B cell (primary cell): ENCODE measurements around the gene HACD2. TPM values are rescaled to one million over a fixed set of nuclear protein-coding genes. Genes with fewer than 3 reads are reported as not detected.

ENCODE experiments used
- ATAC-seq: fragments of 200-7000 bp; cut with Tn5 transposase; one replicate; pipeline ENCODE4 v1.10.0; 2021; ENCODE audit warnings: low read depth, mild to moderate bottlenecking, moderate number of reproducible peaks, moderate library complexity
- CTCF ChIA-PET: fragments of 350-600 bp; sonication (Branson Sonifier 250); formaldehyde crosslinking; loops from one replicate; lab custom pipeline; 2021; ENCODE audit warnings: antibody characterized with exemption, inconsistent platforms; lab: Charles Lee
- POLR2A ChIA-PET: fragments of 350-600 bp; sonication (Branson Sonifier 250); formaldehyde crosslinking; loops from one replicate; lab custom pipeline; 2021; ENCODE audit warnings: antibody characterized with exemption; lab: Charles Lee
- DNase-seq: peaks from one replicate; pipeline ENCODE4 v3.0.0; 2013
- H2AFZ ChIP-seq: 2 replicates; pipeline ENCODE4 v1.6.1; 2012; ENCODE audit warnings: mild to moderate bottlenecking, low read depth, low read length; ENCODE audit not compliant: insufficient read depth, poor library complexity, severe bottlenecking
- H3K27ac ChIP-seq, 2 donors: 1 replicate in 1 of 2; 2 replicates in 1 of 2; pipeline ENCODE4 v1.5.1; 2012 to 2013; ENCODE audit warnings: low read length in 2 of 2, mild to moderate bottlenecking in 2 of 2, moderate library complexity in 1 of 2
- H3K27me3 ChIP-seq, 4 experiments: fragments of 200-600 bp in 1 of 4; sonication (generic) in 1 of 4; replicated peaks in 1 of 4; 1 replicate in 2 of 4; 2 replicates in 2 of 4; pipeline versions ENCODE4 v1.6.1 to v1.7.0; 2013 to 2016; ENCODE audit warnings: low read length in 3 of 4, mild to moderate bottlenecking in 2 of 4, mixed read lengths in 1 of 4, moderate library complexity in 1 of 4; ENCODE audit not compliant: insufficient read depth in 4 of 4, control insufficient read depth in 3 of 4; ENCODE audit errors: control extremely low read depth in 1 of 4
- H3K36me3 ChIP-seq, 2 experiments: replicated peaks in 1 of 2; 1 replicate in 1 of 2; 2 replicates in 1 of 2; pipeline versions ENCODE4 v1.6.1 to v1.7.1; 2013; ENCODE audit warnings: low read length in 1 of 2; ENCODE audit not compliant: insufficient read depth in 2 of 2, control insufficient read depth in 1 of 2; ENCODE audit errors: control extremely low read depth in 1 of 2, extremely low read depth in 1 of 2
- H3K4me1 ChIP-seq, 2 donors: fragments of 200-600 bp in 1 of 2; sonication (generic) in 1 of 2; 1 replicate in 1 of 2; 2 replicates in 1 of 2; pipeline versions ENCODE4 v1.5.1 to v1.6.1; 2013 to 2017; ENCODE audit warnings: low read length in 2 of 2; ENCODE audit not compliant: control insufficient read depth in 2 of 2, insufficient read depth in 2 of 2
- H3K4me2 ChIP-seq: replicated peaks from 2 replicates; pipeline ENCODE3; 2012; ENCODE audit warnings: mild to moderate bottlenecking, low read depth, low read length; ENCODE audit not compliant: poor library complexity, severe bottlenecking
- H3K4me3 ChIP-seq, 5 experiments: fragments of 200-600 bp in 1 of 5; sonication (generic) in 1 of 5; 1 replicate in 3 of 5; 2 replicates in 2 of 5; pipeline versions ENCODE4 v1.5.1 to v1.7.0; 2011 to 2016; ENCODE audit warnings: low read length in 4 of 5, mild to moderate bottlenecking in 4 of 5, low read depth in 2 of 5, control low read depth in 1 of 5, moderate library complexity in 1 of 5; ENCODE audit not compliant: insufficient read depth in 1 of 5; ENCODE audit errors: control extremely low read depth in 1 of 5, extremely low read depth in 1 of 5
- H3K79me2 ChIP-seq: fragments of 200-600 bp; sonication (generic); one replicate; pipeline ENCODE4 v1.6.0; 2016; ENCODE audit warnings: low read length; ENCODE audit not compliant: control insufficient read depth, insufficient read depth
- H3K9ac ChIP-seq: fragments of 200-600 bp; sonication (generic); 2 replicates; pipeline ENCODE4 v1.6.1; 2017; ENCODE audit warnings: mild to moderate bottlenecking, low read length, moderate library complexity
- H3K9me3 ChIP-seq, 3 donors: one replicate each; pipeline versions ENCODE4 v1.6.1 to v1.7.1; 2013; ENCODE audit warnings: low read length in 2 of 3; ENCODE audit not compliant: control insufficient read depth in 2 of 3, insufficient read depth in 1 of 3; ENCODE audit errors: control extremely low read depth in 1 of 3
- H4K20me1 ChIP-seq: 2 replicates; pipeline ENCODE4 v1.6.0; 2012; ENCODE audit warnings: mild to moderate bottlenecking, low read length; ENCODE audit not compliant: insufficient read depth, control insufficient read depth, poor library complexity, severe bottlenecking
- H3K27ac Mint-ChIP-seq: one replicate; pipeline ENCODE4 v1.8.0; 2021; ENCODE audit warnings: mixed read lengths
- H3K27me3 Mint-ChIP-seq: one replicate; pipeline ENCODE4 v1.8.0; 2021; ENCODE audit warnings: mixed read lengths
- H3K4me1 Mint-ChIP-seq: one replicate; pipeline ENCODE4 v1.8.0; 2021; ENCODE audit warnings: mixed read lengths
- H3K4me3 Mint-ChIP-seq: one replicate; pipeline ENCODE4 v1.8.0; 2021; ENCODE audit warnings: mixed read lengths
- H3K9me3 Mint-ChIP-seq: one replicate; pipeline ENCODE4 v1.8.0; 2022; ENCODE audit warnings: mixed read lengths; ENCODE audit not compliant: insufficient read depth
- EZH2 ChIP-seq: IDR thresholded peaks from 2 replicates; pipeline ENCODE4 v1.6.1; 2012; ENCODE audit warnings: borderline replicate concordance, low read depth, mild to moderate bottlenecking, moderate library complexity, low read length; ENCODE audit not compliant: insufficient read depth, poor library complexity, severe bottlenecking
- WGBS: methylation state at CpG from one replicate; pipeline ENCODE4 v1.1.5; 2013; ENCODE audit warnings: missing lambda C conversion rate; ENCODE audit not compliant: insufficient coverage; 5-methylcytosine and 5-hydroxymethylcytosine counted together
- intact Hi-C: fragments of 100-400 bp; cut with micrococcal nuclease; formaldehyde crosslinking; loops from one replicate; pipeline ENCODE4 v1.10.0; 2022
- polyA plus RNA-seq: library from polyadenylated mRNA; depleted of rRNA; stranded (reverse); fragments of >200 nt; gene quantifications from 2 replicates; pipeline ENCODE4 v1.2.3, GENCODE V29; 2012
- total RNA-seq, 2 donors: library from RNA; stranded (reverse); fragments of 120-200 nt in 1 of 2; gene quantifications; 1 replicate in 1 of 2; 2 replicates in 1 of 2; pipeline versions ENCODE4 v1.2.3 to v1.2.4, GENCODE V29; 2013 to 2022
- TF ChIP-seq, protein P1 (sequence below): fragments of 200-600 bp; IDR thresholded peaks from one replicate; pipeline ENCODE4 v1.8.0; 2022; ENCODE audit warnings: antibody characterized with exemption, mild to moderate bottlenecking

The HACD2 gene
- total and polyA plus RNA-seq, 2 donors (not counting 1 experiment from before 2014, with no cell fraction given), result 14.5 to 30.7 TPM

DNA sequence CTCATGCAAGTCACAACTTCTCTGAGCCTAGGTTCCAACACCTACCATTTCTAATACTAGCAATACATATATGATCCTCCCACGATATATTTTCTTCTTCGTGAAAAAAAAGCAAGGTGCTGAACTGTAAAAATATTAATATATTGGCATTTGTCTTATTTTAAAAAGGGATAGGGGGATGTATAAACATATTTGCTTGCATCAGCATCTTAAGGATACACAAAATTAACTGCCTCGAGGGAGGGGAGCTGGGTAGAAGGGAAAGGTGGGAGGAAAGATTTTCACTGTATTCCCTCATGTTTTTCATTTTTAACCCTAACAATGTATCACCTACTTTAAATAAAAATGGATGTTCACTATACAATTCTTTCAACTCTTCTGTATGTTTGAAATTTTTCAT, 1.3 kb downstream of the HACD2 start:
- TF ChIP-seq EZH2, result no peak
- TF ChIP-seq, protein P1, sequence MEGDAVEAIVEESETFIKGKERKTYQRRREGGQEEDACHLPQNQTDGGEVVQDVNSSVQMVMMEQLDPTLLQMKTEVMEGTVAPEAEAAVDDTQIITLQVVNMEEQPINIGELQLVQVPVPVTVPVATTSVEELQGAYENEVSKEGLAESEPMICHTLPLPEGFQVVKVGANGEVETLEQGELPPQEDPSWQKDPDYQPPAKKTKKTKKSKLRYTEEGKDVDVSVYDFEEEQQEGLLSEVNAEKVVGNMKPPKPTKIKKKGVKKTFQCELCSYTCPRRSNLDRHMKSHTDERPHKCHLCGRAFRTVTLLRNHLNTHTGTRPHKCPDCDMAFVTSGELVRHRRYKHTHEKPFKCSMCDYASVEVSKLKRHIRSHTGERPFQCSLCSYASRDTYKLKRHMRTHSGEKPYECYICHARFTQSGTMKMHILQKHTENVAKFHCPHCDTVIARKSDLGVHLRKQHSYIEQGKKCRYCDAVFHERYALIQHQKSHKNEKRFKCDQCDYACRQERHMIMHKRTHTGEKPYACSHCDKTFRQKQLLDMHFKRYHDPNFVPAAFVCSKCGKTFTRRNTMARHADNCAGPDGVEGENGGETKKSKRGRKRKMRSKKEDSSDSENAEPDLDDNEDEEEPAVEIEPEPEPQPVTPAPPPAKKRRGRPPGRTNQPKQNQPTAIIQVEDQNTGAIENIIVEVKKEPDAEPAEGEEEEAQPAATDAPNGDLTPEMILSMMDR, result no peak
- Histone ChIP-seq H3K9me3 (peaks cover 0 to 3% (median 0%) of the 10 kb centered on the region in 3 donors), H3K79me2 (peaks cover 35% of the 10 kb centered on the region), H3K4me3 (no peak overlapping the region), H3K27me3 (no peaks in the 10 kb centered on the region), H3K4me2 (peak overlapping the region; percentile 93), H3K36me3 (peaks cover 6 to 22% of the 10 kb centered on the region in 2 experiments), H3K27ac (no peak overlapping the region), H3K4me1 (peaks cover 23 to 25% of the 10 kb centered on the region in 2 donors), H3K9ac (peak overlapping the region; percentile 79), H4K20me1 (no peaks in the 10 kb centered on the region), H2AFZ (peak overlapping the region; percentile 98)
- CTCF ChIA-PET, result interaction anchor here (0.8 to 1.2 kb wide), 3 partner anchors 19 to 69 kb away, joined by 3 to 4 read pairs (median 3); no protein-coding TSS in a partner anchor
- DNase-seq (no peak), ATAC-seq (no peak)
- intact Hi-C loops, result loop anchor here (10.0 kb wide), 1 partner anchor 789 kb away; the partner anchor contains the start of genes HSPBAP1 and SLC49A4
- POLR2A ChIA-PET, result no interaction called here
- WGBS, result no CpG with 5 or more reads among the region's 3 CpGs
- Mint-ChIP-seq H3K4me3 (no peak overlapping the region), H3K27ac (no peak overlapping the region), H3K9me3 (no peaks in the 10 kb centered on the region), H3K4me1 (peaks cover 28% of the 10 kb centered on the region), H3K27me3 (no peaks in the 10 kb centered on the region)

DNA sequence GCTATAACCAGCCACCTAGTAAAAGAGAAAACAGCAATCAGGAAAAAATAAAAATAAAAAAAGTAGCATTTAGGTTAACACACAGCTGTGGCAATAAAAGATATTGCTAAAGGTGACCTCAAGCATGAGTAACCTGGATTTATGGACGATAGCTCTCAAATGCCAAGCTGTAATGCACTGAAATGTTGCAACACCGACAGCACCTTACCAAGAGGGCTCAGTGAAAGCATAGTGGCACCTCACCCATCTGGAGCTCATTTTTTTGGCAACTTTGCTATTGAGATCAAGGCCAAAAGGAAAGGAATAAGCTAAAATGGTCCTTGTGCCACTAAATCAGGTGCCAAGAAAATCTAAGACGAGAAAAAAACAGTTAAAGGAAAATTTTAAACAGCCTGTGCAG, 2.5 kb downstream of the HACD2 start:
- no peak overlapping the region for H3K27ac Mint-ChIP-seq

More for the DNA sequence above, 2.5 kb downstream of the HACD2 start:
- intact Hi-C loops, result loop anchor here (10.0 kb wide), 1 partner anchor 788 kb away; the partner anchor contains the start of genes HSPBAP1 and SLC49A4
- ChIA-PET CTCF (interaction anchor here (0.8 to 3.4 kb wide), 4 partner anchors 8 to 25 kb away, joined by 3 to 10 read pairs (median 4); no protein-coding TSS in a partner anchor), POLR2A (no interaction called here)
- H2AFZ ChIP-seq, result no peak overlapping the region
- H3K79me2 ChIP-seq, result peaks cover 35% of the 10 kb centered on the region
- peak overlapping the region; percentile 93 for H3K4me2 ChIP-seq
- H3K9ac ChIP-seq, result no peak overlapping the region
- TF ChIP-seq, protein P1, result no peak
- no peak for TF ChIP-seq EZH2
- H3K27me3 ChIP-seq, result no peaks in the 10 kb centered on the region
- H4K20me1 ChIP-seq, result no peaks in the 10 kb centered on the region
- WGBS, result 92% methylated on average over 2 of the region's 3 CpGs
- peaks cover 7 to 22% of the 10 kb centered on the region in 2 experiments for H3K36me3 ChIP-seq
- peaks cover 0 to under 1% (median 0%) of the 10 kb centered on the region in 3 donors for H3K9me3 ChIP-seq
- no peak overlapping the region for H3K4me3 ChIP-seq
- peaks cover 23 to 25% of the 10 kb centered on the region in 2 donors for H3K4me1 ChIP-seq
- DNase-seq (no peak), ATAC-seq (no peak)
- Mint-ChIP-seq H3K9me3 (no peaks in the 10 kb centered on the region), H3K4me3 (no peak overlapping the region), H3K4me1 (peaks cover 32% of the 10 kb centered on the region), H3K27me3 (no peaks in the 10 kb centered on the region)
- no peak overlapping the region for H3K27ac ChIP-seq
